Measurements from ENCODE around the gene CAPN14.

GRCh38 chr2:31207790-31208189, 9.5 kb downstream of the CAPN14 start:
- TF ChIP-seq CTCF (IDR thresholded peaks at IDR 0.05) (no peak), POLR2A (IDR thresholded peaks at IDR 0.05) (no peak)

All from testis (tissue), 2 donors.